Retinal pigment epithelial cell (primary cell): ENCODE measurements around the gene TTYH3.
A peak's percentile ranks its signal among the peaks of the same experiment; 100 is the strongest.

Experiments
- DNase-seq: peaks from one replicate; pipeline ENCODE4 v3.0.0-alpha.2; 2010; ENCODE audit warnings: low read depth
- H3K4me3 ChIP-seq: 2 replicates; pipeline ENCODE4 v1.5.1; 2011; ENCODE audit warnings: mild to moderate bottlenecking, low read length, control low read depth, moderate library complexity
- TF ChIP-seq, protein P1 (sequence below): conservative IDR thresholded peaks from 2 replicates; pipeline ENCODE4 v1.5.1; 2011; ENCODE audit warnings: low read depth, low read length, control low read depth, inconsistent platforms

Gene TTYH3

DNA sequence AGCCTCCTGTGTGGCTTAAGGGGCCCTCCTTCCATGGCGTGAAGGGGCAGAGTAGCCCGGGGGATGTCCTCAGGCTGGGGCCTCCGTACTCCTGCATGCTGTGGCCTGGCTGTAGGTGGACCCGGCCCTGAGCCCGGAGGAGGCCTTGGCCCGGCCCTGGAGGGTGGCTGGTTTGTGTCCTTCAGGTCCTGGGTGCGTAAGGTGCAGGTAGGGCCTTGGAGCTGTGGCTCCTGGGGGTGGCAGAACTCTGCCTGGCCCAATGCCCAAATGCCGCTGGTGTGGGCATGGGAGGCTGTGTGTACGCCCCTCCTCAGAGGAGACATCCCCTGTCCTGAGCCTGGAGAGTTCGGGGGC is 29.3 kb downstream of the TTYH3 start:
- TF ChIP-seq, protein P1, sequence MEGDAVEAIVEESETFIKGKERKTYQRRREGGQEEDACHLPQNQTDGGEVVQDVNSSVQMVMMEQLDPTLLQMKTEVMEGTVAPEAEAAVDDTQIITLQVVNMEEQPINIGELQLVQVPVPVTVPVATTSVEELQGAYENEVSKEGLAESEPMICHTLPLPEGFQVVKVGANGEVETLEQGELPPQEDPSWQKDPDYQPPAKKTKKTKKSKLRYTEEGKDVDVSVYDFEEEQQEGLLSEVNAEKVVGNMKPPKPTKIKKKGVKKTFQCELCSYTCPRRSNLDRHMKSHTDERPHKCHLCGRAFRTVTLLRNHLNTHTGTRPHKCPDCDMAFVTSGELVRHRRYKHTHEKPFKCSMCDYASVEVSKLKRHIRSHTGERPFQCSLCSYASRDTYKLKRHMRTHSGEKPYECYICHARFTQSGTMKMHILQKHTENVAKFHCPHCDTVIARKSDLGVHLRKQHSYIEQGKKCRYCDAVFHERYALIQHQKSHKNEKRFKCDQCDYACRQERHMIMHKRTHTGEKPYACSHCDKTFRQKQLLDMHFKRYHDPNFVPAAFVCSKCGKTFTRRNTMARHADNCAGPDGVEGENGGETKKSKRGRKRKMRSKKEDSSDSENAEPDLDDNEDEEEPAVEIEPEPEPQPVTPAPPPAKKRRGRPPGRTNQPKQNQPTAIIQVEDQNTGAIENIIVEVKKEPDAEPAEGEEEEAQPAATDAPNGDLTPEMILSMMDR: no peak
- no peak for DNase-seq
- no peak overlapping the region for H3K4me3 ChIP-seq

DNA sequence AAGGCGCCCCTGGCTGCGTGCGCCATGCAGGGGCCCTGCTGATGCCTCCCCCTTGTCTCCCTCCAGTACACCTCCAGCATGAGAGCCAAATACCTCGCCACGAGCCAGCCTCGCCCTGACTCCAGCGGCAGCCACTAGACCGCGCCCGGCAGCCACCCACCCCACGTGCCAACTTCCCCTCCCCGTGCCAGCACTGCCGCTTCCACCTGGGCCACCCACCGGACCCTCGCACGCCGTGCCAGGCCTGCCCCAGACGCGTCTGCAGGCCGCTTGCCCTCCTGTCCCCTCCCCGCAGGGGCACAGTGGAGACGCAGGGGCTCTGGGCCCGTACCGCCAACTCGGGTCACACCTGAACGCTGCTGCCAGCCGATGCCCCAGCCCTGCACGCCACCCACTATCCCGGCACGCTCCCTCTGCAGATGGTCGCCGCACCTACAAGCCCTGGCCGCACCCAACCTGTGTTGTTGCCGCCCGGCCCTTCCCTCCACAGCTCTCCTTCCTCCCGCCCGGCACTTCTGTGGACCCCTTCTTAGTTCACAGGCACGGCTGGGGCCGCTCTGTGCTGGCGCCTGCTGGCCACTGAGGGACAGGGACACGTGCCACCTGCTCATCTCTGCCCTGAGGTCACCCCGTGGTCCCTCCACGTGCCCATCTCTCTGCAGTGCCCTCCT is 30.0 kb downstream of the TTYH3 start:
- H3K4me3 ChIP-seq: no peak overlapping the region
- DNase-seq: no peak
- TF ChIP-seq, protein P1: peak; percentile 34

DNA sequence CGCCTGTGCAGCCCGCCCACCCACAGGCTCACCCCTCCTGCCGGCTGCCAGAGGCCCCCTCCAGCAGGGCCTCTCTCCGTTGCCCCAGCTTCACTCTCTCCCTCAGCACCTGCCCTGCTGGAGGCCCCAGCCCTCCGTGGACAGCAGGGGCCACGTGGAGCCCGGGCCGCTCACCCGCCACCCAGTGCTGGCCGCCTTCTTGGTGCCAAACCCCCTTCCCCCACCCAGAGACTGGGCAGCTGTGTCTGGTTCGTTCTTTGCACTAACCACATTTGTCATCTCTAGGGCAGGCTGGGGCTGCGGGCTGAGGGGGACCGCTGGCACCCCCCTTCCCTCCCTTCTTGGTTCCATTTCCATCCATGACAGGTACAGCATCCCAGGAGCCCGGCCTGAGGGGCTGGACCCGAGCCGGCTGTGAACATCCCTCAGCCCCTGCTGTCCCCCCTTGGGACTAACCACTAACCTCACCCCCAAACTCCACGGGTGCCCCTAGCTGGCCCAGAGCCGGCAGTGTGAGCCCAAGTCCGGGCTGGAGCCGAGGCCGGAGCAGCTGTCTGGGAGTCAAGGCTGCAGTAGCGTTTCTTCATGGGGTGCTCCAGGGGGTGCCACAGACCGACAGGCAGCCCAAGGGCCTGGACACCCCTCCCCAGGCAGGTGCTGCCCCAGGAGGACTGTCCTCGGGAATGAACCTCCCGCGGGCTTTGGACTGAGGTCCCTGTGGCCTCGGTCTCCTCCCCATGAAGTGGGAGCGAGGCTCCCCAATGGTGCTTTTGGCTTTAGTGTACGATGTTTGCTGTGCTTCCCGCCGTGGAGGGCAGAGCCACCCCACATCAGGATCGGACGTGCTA is 30.7 kb downstream of the TTYH3 start:
- TF ChIP-seq, protein P1: no peak
- no peak overlapping the region for H3K4me3 ChIP-seq
- DNase-seq: no peak

DNA sequence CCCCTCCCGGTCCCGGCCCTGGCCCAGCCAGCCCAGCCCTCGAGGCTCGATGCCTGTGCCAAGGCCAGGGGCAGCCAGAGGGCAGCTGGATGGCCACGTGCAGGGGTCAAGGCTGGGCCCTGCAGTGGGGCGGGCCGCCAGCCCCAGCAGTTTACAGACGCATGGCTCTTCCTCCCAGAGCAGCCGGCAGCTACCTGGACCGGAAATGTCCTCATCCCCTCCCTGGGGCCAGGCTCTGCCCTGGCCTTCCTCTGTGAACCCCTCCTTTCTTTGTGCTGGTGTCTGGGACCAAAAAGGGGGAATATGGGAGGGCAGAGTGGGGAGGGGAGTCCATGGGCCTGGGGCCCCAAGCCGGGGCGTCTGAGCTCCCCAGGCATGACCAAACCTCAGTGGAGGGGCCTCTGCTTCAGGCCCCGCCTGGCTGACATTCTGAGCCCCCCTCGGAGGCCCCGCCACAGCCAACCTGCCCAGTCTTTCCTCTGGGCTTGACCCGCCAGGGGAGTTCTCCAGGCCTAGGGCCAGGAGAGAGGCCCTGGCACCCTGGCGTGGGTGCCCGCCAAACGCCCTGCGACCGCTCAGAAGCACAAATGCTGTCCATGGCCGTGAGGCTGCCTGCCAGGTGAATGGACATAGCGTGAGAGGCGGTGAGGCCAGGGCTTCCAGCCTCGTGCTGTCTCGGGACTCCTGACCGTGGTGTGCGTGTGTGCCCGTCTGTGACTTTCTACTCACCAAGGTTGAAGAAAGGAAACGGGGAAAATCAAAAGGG is 31.5 kb downstream of the TTYH3 start:
- DNase-seq: no peak
- TF ChIP-seq, protein P1: no peak
- H3K4me3 ChIP-seq: no peak overlapping the region

DNA sequence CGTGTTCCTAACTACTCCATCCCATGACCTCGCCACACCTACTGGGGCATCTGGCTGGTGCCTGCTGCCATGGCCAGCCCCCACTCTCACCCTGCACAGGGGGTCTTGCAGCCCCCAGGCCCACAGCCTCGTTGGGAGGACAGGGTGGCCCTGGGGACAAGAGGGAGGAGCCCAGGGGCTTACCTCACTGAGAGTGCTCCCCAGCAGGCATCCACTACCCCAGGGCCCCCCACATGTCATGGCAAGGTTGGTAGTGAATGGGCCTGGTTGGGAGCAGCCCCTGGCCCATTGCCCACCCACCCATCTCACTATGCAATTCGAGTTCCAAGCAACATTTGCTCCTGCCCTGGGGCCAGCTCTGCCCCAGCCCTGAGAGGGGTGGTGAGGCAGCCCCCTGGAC is 32.2 kb downstream of the TTYH3 start:
- H3K4me3 ChIP-seq: no peak overlapping the region
- DNase-seq: no peak
- TF ChIP-seq, protein P1: no peak

DNA sequence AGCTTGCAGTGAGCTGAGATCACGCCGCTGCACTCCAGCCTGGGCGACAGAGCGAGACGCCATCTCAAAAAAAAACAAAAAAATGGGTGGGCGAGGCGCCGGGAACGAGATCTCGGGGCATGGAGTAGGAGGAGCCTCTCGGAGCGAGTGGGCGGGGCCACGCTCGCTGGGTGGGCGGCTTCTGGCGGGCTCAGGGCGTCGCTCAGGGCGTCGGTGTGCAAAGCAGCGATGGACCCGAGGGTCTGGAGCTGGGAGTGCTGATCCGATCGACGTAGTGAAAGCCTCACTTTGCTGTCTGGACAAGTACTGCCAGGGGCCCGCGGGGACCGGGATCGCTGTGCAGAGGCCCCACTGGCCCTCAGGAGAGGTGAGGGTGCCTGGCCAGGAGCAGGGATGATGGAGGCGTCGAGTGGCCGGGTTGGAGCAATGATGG is 33.6 kb downstream of the TTYH3 start:
- no peak for DNase-seq
- H3K4me3 ChIP-seq: no peak overlapping the region
- TF ChIP-seq, protein P1: no peak
